Measurements from ENCODE around the gene SCTR.

The SCTR gene

DNA sequence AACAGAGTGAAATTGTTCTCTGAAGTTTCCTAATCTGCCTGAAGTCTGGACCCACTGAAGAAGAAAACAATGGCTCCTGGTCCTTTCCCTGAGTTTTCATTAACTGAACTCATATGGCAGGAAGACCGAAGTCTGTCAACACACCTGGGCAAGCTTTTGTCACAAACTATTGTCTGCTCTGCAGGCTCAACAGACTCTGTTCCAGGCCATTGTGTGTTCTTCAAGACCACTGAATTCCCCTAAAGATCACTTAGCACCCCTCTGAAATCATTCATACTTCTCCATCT is 99.2 kb downstream of the SCTR start:
- DNase-seq (ENCODE audit: low read depth, low spot score): no peak
- H3K4me3 ChIP-seq (ENCODE audit: low read depth, low read length): no peak overlapping the region
- TF ChIP-seq, protein P1, sequence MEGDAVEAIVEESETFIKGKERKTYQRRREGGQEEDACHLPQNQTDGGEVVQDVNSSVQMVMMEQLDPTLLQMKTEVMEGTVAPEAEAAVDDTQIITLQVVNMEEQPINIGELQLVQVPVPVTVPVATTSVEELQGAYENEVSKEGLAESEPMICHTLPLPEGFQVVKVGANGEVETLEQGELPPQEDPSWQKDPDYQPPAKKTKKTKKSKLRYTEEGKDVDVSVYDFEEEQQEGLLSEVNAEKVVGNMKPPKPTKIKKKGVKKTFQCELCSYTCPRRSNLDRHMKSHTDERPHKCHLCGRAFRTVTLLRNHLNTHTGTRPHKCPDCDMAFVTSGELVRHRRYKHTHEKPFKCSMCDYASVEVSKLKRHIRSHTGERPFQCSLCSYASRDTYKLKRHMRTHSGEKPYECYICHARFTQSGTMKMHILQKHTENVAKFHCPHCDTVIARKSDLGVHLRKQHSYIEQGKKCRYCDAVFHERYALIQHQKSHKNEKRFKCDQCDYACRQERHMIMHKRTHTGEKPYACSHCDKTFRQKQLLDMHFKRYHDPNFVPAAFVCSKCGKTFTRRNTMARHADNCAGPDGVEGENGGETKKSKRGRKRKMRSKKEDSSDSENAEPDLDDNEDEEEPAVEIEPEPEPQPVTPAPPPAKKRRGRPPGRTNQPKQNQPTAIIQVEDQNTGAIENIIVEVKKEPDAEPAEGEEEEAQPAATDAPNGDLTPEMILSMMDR (IDR thresholded peaks at IDR 0.05; ENCODE audit: low read depth, low read length): no peak
- in situ Hi-C loops (cut with HindIII; ENCODE audit: low sequenced_read_pairs): no loop called here

DNA sequence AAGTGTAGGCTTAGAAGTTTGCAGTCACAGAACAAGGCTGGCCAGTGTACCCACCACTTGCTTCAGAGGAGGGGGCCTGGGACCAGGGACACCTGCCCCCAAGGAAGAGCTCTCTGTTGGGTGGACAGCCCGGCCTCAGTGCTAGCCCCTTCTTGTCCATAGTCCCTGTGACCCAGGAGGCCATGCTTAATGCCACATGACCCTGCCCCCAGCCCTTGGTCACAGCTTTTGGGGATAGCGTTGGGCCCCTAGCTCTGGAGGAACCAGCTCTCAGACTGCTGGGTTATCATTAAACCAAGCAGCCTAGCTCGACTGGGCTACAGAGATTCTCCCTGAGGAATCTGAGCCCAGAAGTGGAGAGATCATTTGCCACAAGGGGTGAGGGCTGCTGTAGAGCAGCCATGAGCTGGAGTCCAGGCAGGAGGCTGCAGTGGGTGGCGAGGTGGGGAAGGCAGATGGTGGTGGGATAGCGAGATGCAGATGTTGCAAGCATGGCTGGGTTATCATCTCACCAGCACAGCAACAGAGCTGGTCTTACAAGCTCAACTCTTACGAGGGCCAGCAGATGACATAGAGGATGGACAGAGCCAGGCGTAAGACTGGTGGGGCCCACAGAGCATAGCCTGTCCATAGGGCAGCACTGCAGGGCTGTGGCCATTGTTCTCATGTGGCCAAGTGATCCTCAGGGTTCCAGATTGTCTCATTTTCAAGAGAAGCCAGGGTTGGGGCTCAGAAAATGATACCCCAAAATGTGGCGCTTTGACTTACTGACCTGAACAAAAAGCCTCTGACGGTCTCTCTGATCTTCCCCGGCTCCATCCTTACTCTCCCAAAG is 99.8 kb downstream of the SCTR start:
- in situ Hi-C loops (cut with HindIII; ENCODE audit: low sequenced_read_pairs): no loop called here
- DNase-seq (ENCODE audit: low read depth, low spot score): no peak

DNA sequence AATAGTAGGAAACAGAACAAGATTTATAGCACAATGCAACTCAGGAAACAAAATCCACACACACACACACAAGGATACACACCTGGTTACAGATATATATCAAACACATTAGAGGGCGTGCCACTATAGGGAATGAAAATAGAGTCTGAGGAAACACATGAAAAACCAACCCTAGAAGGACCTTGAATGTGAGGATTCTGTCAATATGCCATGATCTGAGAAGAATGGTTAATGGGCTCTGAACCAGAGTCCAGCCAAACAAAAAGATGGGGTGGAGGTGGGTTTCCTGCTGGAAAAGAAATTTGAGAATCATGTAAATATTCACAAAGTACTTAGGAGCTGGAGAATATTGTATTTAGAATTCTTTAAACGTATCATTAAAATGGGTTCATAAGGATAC is 100.5 kb downstream of the SCTR start:
- no peak overlapping the region for H3K4me3 ChIP-seq (ENCODE audit: low read depth, low read length)
- in situ Hi-C loops (cut with HindIII; ENCODE audit: low sequenced_read_pairs): no loop called here
- TF ChIP-seq, protein P1 (IDR thresholded peaks at IDR 0.05; ENCODE audit: low read depth, low read length): no peak
- DNase-seq (ENCODE audit: low read depth, low spot score): no peak

More for the DNA sequence above, 99.8 kb downstream of the SCTR start:
- no peak overlapping the region for H3K4me3 ChIP-seq (ENCODE audit: low read depth, low read length)
- TF ChIP-seq, protein P1 (IDR thresholded peaks at IDR 0.05; ENCODE audit: low read depth, low read length): no peak

DNA sequence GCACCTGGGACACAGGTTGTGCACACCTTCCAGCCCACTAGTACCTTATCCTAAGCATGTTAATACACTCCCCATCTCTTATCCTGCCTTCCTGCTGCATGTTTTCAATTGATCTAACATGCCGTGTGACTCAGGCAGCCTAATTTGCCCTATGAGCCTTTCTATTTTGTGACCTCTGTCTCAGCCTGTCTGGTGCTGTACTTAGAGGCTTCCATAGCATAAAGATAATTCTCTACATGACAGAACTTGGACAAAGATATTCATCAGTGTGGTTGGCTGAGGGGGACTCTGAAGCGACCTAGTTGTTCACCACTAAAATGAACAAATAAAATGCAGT is 101.2 kb downstream of the SCTR start:
- in situ Hi-C loops (cut with HindIII; ENCODE audit: low sequenced_read_pairs): no loop called here
- TF ChIP-seq, protein P1 (IDR thresholded peaks at IDR 0.05; ENCODE audit: low read depth, low read length): no peak
- H3K4me3 ChIP-seq (ENCODE audit: low read depth, low read length): no peak overlapping the region
- no peak for DNase-seq (ENCODE audit: low read depth, low spot score)

DNA sequence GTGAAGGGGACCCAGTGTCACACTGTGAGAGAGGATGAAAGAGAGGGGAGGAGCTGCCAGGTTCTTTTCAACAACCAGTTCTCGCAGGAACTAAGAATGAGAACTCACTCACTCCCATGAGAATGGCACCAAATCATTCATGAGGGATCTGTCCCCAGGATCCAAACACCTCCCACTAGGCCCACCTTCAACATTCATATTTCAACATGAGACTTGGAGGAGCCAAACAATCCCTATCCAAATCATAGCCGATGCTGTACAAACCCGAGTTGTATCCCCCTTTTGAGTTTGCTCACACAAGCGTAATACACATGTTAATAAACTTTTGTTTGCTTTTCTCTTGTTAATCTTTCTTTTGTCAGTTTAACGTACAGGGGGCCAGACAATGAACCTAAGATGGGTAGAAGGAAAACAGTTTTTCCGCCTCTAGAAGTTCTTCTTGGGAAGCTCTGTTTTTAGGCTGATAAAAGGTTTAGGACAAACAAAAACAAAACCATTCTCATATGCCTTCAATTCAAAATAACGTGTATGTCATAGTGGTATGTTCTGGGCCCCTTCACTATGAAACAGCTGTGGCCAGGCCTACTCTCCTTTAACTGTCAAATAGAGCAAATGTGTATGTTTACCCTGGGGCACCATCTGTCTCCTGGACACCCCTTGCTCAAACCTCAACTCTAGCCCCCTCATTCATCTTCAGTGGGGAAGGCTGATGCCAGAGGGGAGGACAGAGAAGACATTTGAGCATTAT is 101.7 kb downstream of the SCTR start:
- DNase-seq (ENCODE audit: low read depth, low spot score): no peak
- no peak overlapping the region for H3K4me3 ChIP-seq (ENCODE audit: low read depth, low read length)
- TF ChIP-seq, protein P1 (IDR thresholded peaks at IDR 0.05; ENCODE audit: low read depth, low read length): no peak
- in situ Hi-C loops (cut with HindIII; ENCODE audit: low sequenced_read_pairs): no loop called here

DNA sequence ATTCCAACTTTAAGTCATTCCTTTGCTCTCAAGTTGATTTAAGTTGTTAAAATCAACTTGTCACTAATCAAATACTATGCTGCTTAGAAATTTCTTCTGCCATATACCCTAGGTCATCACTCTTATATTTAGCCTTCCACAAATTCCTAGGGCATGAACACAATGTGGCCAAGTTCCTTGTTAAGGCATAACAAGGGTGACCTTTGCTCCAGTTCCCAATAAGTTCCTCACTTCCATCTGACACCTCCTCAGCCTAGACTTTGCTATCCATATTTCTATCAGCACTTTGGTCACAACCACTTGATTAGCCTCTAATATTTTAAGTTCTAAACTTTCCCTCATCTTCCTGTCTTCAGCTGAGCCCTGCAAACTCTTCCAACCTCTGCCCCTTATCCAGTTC is 102.5 kb downstream of the SCTR start:
- H3K4me3 ChIP-seq (ENCODE audit: low read depth, low read length): no peak overlapping the region
- DNase-seq (ENCODE audit: low read depth, low spot score): no peak
- in situ Hi-C loops (cut with HindIII; ENCODE audit: low sequenced_read_pairs): no loop called here
- TF ChIP-seq, protein P1 (IDR thresholded peaks at IDR 0.05; ENCODE audit: low read depth, low read length): no peak
